ENCODE results near the gene LMBR1L. TPM values are rescaled to one million over a fixed set of nuclear protein-coding genes. Genes with fewer than 3 reads are reported as not detected.

Gene LMBR1L
- total and polyA plus RNA-seq, 2 of the 13 experiments (the other 11 are each of a cell fraction or from before 2014, with no cell fraction given): 12.2 to 65.9 TPM

DNA sequence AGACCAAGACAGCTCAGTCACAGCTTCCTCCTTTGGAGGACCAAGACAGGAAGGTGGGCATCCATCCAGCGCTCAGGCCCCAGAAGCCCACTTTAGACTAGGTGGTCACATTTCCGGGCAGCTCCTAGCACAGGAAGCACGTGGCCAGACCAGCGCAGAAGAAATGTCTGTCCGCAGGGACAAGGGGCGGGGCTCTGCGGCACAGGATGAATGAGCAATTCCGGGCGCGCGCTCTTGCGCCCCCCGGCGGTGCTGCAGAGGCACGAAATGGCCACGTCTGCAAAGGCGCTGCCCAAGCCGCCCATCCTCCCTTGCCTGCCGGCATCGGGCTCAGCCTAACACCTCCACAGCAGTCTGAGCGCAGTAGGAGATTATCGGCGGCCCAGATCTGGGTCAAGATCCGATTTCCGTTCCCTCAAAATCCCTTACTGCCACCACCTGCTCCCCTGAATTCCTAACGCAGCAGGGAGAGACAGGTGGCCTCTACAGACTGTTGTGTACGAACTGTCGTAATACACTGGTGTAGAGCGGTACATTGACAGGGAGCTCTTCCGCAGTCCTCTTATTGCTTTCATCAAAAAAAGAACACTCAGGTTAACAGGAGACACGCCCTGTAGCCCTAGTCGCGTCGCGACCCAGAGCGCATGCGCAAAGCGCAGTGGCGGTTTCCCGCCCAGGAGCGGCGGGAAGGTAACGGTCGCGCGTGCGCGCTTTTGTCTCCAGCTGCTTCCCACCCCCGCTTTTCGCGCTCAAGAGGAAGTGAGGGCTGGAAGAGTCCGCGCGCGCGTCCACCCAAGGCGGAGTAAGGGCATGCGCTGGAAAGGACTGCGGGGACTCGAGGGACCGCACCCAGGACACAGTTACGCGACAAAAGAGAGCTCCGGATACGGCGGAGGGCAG is 19.8 kb upstream of the LMBR1L start (continued):
- TF ChIP-seq ZNF160 (CRISPR knock-in tag; IDR thresholded peaks at IDR 0.05) (peak; percentile 49), TBX3 (IDR thresholded peaks at IDR 0.05; ENCODE audit: borderline replicate concordance) (no peak), ZNF468 (CRISPR knock-in tag; IDR thresholded peaks at IDR 0.05) (0 out of 2 replicates have a peak, but pooled peaks have one; percentile 26), ZNF570 (CRISPR knock-in tag; IDR thresholded peaks at IDR 0.05; ENCODE audit: borderline replicate concordance) (0 out of 2 replicates have a peak, but pooled peaks have one; percentile 54), BHLHE40 (IDR thresholded peaks at IDR 0.05; ENCODE audit: low read length) (peak; percentile 66), LCORL (IDR thresholded peaks at IDR 0.05) (no peak), LCORL (CRISPR knock-in tag; IDR thresholded peaks at IDR 0.05) (peak; percentile 17; the same call in 1 of the 2 replicates), ARNTL (CRISPR knock-in tag; IDR thresholded peaks at IDR 0.05) (peak; percentile 28; the same call in 1 of the 2 replicates), ZNF337 (CRISPR knock-in tag; IDR thresholded peaks at IDR 0.05; ENCODE audit: borderline replicate concordance, low read depth) (peak; percentile 91; the same call in 1 of the 2 replicates), NFE2L2 (IDR thresholded peaks at IDR 0.05; ENCODE audit: low read length) (peak; percentile 36; the same call in 1 of the 2 replicates), HOXA5 (CRISPR knock-in tag; IDR thresholded peaks at IDR 0.05) (no peak; the same call in 1 of the 2 replicates), NBN (conservative IDR thresholded peaks at IDR 0.05) (no peak), GTF3A (CRISPR knock-in tag; conservative IDR thresholded peaks at IDR 0.05) (no peak), ZNF12 (CRISPR knock-in tag; IDR thresholded peaks at IDR 0.05) (no peak), ZNF816 (CRISPR knock-in tag; IDR thresholded peaks at IDR 0.05; ENCODE audit: borderline replicate concordance) (peak; percentile 79), ZNF550 (CRISPR knock-in tag; IDR thresholded peaks at IDR 0.05; ENCODE audit: borderline replicate concordance) (0 out of 2 replicates have a peak, but pooled peaks have one; percentile 9), ZBTB20 (CRISPR knock-in tag; IDR thresholded peaks at IDR 0.05; ENCODE audit: borderline replicate concordance, low read depth) (peak; percentile 82; the same call in 1 of the 2 replicates), ZNF296 (CRISPR knock-in tag; conservative IDR thresholded peaks at IDR 0.05) (no peak; the same call in 1 of the 2 replicates), NFIC (IDR thresholded peaks at IDR 0.05; ENCODE audit: low read length) (0 out of 2 replicates have a peak, but pooled peaks have one; percentile 3)
- TF ChIP-seq, protein P1, sequence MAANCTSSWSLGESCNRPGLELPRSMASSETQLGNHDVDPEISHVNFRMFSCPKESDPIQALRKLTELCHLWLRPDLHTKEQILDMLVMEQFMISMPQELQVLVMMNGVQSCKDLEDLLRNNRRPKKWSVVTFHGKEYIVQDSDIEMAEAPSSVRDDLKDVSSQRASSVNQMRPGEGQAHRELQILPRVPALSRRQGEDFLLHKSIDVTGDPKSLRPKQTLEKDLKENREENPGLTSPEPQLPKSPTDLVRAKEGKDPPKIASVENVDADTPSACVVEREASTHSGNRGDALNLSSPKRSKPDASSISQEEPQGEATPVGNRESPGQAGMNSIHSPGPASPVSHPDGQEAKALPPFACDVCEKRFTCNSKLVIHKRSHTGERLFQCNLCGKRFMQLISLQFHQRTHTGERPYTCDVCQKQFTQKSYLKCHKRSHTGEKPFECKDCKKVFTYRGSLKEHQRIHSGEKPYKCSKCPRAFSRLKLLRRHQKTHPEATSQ (CRISPR knock-in tag; IDR thresholded peaks at IDR 0.05; ENCODE audit: borderline replicate concordance): peak; percentile 65
- TF ChIP-seq, protein P2, sequence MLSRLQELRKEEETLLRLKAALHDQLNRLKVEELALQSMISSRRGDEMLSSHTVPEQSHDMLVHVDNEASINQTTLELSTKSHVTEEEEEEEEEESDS (CRISPR knock-in tag; IDR thresholded peaks at IDR 0.05; ENCODE audit: borderline replicate concordance): peak; percentile 90; the same call in 1 of the 2 replicates
- TF ChIP-seq, protein P3, sequence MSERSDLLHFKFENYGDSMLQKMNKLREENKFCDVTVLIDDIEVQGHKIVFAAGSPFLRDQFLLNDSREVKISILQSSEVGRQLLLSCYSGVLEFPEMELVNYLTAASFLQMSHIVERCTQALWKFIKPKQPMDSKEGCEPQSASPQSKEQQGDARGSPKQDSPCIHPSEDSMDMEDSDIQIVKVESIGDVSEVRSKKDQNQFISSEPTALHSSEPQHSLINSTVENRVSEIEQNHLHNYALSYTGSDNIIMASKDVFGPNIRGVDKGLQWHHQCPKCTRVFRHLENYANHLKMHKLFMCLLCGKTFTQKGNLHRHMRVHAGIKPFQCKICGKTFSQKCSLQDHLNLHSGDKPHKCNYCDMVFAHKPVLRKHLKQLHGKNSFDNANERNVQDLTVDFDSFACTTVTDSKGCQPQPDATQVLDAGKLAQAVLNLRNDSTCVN (CRISPR knock-in tag; IDR thresholded peaks at IDR 0.05; ENCODE audit: borderline replicate concordance): peak; percentile 16; the same call in 1 of the 2 replicates
- TF ChIP-seq, protein P4, sequence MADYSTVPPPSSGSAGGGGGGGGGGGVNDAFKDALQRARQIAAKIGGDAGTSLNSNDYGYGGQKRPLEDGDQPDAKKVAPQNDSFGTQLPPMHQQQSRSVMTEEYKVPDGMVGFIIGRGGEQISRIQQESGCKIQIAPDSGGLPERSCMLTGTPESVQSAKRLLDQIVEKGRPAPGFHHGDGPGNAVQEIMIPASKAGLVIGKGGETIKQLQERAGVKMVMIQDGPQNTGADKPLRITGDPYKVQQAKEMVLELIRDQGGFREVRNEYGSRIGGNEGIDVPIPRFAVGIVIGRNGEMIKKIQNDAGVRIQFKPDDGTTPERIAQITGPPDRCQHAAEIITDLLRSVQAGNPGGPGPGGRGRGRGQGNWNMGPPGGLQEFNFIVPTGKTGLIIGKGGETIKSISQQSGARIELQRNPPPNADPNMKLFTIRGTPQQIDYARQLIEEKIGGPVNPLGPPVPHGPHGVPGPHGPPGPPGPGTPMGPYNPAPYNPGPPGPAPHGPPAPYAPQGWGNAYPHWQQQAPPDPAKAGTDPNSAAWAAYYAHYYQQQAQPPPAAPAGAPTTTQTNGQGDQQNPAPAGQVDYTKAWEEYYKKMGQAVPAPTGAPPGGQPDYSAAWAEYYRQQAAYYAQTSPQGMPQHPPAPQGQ (CRISPR knock-in tag; IDR thresholded peaks at IDR 0.05; ENCODE audit: borderline replicate concordance): 0 out of 2 replicates have a peak, but pooled peaks have one; percentile 18
